Left renal cortex interstitium (tissue), 4 donors: Measurements from ENCODE around the gene SEC24D. TPM values are rescaled to one million over a fixed set of nuclear protein-coding genes. Genes with fewer than 3 reads are reported as not detected.

Experiments used
- DNase-seq, 4 donors: peaks; one replicate each; pipeline ENCODE4 v3.0.0-alpha.2; 2013; ENCODE audit warnings: low read depth in 4 of 4, low spot score in 2 of 4, missing footprints in 1 of 4
- polyA plus RNA-seq, 4 donors: library from polyadenylated mRNA; unstranded; fragments of 120-200 nt; gene quantifications; one replicate each; pipeline ENCODE4 v1.2.1, GENCODE V29; 2013; ENCODE audit not compliant: insufficient read length in 4 of 4

The SEC24D gene
- polyA plus RNA-seq, 4 donors, result 33.5 to 45.0 (median 38.4) TPM

DNA sequence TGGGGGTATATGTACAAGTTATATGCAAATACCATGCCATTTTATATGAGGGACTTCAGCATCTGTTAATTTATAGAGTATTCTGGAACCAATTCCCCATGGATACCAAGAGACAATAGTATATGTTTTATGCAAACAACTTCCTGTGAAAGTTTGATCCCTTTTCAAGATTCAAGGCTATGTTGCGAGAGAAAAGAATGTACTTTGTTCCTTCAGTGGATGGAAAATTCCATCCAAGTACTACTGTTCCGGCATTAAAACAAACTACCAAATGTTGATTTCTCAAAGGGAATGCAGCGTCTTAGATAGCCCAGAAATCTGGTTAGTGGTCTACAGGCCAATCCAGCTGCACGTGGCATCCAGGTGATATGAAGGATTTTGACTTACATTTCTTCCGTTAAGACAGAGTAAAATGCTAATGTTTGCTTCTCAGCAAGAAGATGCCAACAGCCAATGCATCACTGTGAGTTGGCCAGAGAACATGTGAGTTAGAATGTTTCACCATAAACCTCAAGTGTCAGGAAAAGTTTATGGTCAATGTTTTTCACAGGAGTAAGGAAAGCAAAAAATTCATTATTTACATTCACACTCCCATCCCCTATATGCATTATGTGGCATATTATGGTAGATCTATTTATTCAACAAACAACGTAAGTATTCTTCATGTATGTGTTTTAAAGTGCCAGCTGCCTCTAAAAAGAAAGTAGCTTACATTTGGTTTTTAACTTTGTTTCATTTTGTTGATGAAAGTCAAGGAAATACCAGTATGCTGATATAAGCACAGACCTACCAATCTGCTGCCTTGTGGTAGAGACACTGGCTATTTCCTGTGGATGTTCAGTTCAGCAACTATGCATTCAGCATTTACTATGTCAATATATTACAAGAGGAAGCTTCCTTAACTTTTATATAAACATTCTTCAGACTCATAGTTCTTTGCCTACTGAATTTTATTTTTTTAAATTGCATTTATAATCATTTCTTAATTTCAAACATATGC lies 106.3 kb downstream of the SEC24D start:
- DNase-seq, result no peak

GRCh38 chr4:118727360-118727759 lies 108.6 kb downstream of the SEC24D start:
- no peak for DNase-seq

DNA sequence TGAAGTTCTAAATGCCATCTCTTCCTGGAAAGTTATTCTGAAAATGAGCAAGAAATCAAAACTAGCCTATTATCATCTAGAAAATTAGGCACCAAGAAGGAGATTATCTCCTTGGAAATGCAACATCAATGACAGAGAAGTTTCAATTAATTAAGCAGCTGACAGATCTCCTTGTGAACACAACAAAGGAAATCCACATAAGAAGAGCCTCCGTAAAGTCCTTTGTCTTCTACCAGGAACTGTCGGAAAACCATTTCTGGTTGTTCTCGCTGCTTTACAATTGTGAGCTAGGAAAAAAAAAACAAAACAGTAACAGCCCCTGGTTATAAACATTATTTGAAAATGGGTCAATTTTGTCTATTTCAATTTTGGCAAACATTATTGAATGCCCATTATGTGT lies 112.6 kb downstream of the SEC24D start:
- no peak for DNase-seq

- no peak for DNase-seq
These were observed 114.2 kb downstream of the SEC24D start for GRCh38 chr4:118721752-118722151.

- no peak for DNase-seq
These were observed 117.3 kb downstream of the SEC24D start for GRCh38 chr4:118718511-118719170.

- no peak for DNase-seq
These were observed 119.6 kb downstream of the SEC24D start for GRCh38 chr4:118716304-118716703.

DNA sequence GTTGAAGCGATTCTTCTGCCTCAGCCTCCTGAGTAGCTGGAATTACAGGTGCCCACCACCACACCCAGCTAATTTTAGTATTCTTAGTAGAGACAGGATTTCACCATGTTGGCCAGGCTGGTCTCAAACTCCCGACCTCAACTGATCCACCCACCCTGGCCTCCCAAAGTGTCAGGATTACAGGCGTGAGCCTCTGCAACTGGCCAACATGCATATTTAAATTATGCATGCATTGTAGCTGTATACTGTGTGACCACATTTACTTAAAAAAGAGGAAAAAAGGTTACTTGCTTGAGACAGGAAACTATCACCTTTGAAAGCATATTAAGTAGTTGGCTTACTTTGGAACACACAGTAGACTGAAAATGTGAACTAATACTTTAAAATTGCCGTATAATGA lies 121.2 kb downstream of the SEC24D start:
- DNase-seq, result no peak

- no peak for DNase-seq
These were observed 123.1 kb downstream of the SEC24D start for GRCh38 chr4:118712872-118713271.

DNA sequence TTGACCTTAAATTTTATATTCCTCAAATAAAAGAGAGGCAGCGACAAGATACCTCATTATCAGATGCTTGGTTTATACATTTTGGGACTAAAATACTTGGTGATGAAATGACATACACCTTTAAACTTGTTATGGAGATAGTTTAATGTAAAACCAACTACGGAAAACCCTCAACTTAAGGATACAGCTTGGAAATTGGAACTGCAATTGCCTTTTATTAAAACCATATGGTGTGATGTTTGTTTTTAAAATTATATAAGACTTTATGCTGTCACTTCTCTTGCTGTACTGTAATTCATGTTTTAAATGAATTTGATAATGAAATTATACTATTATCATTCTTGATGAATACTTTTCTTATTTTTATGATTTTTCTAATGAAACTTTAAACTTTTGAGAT lies 124.9 kb downstream of the SEC24D start:
- DNase-seq, result no peak

GRCh38 chr4:118703118-118703517 lies 132.8 kb downstream of the SEC24D start:
- DNase-seq, result no peak

- peak; percentile 90 to 97 (median 94) for DNase-seq
These were observed 150.8 kb downstream of the SEC24D start, which contains the start of gene METTL14 for GRCh38 chr4:118684873-118685811. METTL14 (plus strand) TSS chr4:118685392; CDS start chr4:118685535, 143 bp downstream.

DNA sequence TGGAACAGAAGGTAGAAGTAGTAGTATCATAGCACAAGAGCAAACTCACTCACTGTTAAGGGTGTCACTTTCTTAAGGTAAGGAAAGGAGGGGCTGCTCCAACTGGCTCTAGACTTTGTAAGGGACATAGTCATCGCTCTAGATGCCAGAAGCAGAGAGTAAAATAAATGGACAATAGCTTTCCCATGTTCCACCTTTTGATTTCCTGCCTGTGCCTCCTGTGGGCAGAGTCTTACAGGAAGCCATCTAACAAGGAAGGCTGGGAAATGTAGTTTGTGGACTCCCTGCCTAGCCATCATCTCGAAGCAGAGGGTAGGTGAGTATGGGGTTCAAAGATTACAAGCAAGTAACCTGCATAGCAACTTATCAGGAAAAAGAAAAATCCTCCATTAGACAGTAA lies 152.4 kb downstream of the SEC24D start:
- DNase-seq, result no peak

DNA sequence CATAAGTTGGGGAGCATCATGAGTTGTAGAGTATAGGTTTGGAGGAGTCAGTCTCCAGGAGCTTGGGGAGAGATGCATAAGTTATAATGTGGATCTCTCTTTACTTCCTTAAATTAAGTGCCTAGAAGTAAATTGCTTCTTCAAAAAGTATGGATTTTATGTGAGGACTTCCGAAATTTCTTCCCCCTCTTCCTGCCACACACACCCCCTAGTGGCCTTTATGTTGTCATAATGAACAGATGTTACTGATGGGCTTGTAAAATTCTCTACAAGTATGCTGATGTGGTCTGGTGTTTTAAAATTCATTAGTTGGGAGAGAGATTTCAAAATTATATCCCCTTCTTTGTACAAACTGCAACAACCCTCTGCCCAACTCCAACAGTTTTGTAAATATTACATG lies 153.0 kb downstream of the SEC24D start:
- no peak for DNase-seq

DNA sequence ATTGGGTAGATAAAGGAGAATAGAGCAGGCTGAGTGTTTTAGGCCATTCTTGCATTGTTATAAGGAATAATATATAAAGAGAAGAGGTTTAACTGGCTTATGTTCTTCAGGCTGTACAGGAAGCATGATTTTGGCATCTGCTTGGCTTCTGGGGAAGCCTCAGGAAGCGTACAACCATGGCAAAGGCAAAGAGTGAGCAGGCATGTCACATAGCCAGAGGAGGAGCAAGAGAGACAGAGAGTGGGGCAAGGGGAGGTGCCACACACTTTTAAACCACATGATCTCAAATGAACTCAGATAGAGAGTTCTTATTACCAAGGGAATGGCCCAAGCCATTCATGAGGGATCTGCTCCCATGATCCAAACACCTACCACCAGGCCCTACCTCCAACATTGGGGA lies 155.1 kb downstream of the SEC24D start:
- no peak for DNase-seq

DNA sequence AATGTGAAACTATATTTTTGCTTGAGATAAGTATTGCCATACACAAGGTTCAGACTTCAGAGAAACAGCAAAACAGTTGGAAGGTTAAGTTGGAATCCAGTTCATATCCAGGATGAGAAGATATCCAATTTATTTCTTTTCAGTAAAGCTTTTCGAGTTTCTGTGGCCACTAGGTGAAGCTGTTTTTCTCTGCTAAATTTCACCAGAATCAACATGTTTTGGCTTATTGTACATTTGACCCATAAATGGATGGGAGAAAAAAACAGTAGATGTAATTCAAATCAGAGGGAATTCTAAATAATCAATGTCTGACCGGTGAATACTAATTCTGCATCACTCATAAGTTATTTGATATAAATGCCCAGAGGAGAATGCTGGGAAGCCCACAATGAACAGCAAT lies 159.8 kb downstream of the SEC24D start:
- DNase-seq, result no peak

Other genes starting within 250 kb of the SEC24D start
- 10 to 100 TPM; 55.7 to 68.4 (median 58.7) TPM for gene METTL14, start 150.7 kb downstream of the SEC24D start, polyA plus RNA-seq
- 10 to 100 TPM; 13.2 to 25.8 (median 17.4) TPM for gene SYNPO2, start 52.7 kb upstream of the SEC24D start, polyA plus RNA-seq